ENCODE measurements around the gene ST7. TPM values are rescaled to one million over a fixed set of nuclear protein-coding genes. Genes with fewer than 3 reads are reported as not detected.

ST7 gene
- polyA plus RNA-seq, 1 donor from 2014 or later: 76.8 TPM

DNA sequence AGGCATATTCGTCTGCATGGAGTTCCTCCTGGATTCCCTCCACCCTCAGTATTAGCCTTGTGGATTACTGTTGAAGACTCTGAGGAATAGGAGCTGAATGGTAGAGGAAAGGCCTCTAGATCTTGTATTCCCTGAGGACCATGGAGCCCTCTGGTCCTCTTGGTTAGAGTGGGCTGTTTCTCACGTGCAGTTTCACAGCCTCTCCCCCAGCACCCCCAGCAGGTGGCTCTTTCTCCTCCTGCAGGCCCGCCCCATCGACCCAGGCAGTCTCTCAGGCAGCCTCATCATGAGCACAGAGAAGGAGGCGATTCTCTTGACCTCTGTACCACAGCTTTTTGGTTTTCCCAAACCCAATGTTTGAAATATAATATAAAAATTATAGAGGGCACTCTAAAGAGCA is 267.5 kb downstream of the ST7 start:
- no peak overlapping the region for H3K9ac ChIP-seq (ENCODE audit: low read length)
- no peaks in the 10 kb centered on the region for H4K20me1 ChIP-seq (ENCODE audit: insufficient read depth)
- TF ChIP-seq POLR2AphosphoS5 (IDR thresholded peaks at IDR 0.05) (no peak), SMC3 (conservative IDR thresholded peaks at IDR 0.05; ENCODE audit: poor library complexity) (no peak), RAD21 (conservative IDR thresholded peaks at IDR 0.05) (no peak), TAF1 (IDR thresholded peaks at IDR 0.05; ENCODE audit: low read depth) (no peak), EP300 (conservative IDR thresholded peaks at IDR 0.05; ENCODE audit: poor library complexity, severe bottlenecking) (no peak), EZH2 (IDR thresholded peaks at IDR 0.05; ENCODE audit: borderline replicate concordance, insufficient read depth, low read length, poor library complexity, severe bottlenecking) (no peak), MXI1 (conservative IDR thresholded peaks at IDR 0.05; ENCODE audit: poor library complexity, severe bottlenecking) (no peak)
- TF ChIP-seq, protein P1, sequence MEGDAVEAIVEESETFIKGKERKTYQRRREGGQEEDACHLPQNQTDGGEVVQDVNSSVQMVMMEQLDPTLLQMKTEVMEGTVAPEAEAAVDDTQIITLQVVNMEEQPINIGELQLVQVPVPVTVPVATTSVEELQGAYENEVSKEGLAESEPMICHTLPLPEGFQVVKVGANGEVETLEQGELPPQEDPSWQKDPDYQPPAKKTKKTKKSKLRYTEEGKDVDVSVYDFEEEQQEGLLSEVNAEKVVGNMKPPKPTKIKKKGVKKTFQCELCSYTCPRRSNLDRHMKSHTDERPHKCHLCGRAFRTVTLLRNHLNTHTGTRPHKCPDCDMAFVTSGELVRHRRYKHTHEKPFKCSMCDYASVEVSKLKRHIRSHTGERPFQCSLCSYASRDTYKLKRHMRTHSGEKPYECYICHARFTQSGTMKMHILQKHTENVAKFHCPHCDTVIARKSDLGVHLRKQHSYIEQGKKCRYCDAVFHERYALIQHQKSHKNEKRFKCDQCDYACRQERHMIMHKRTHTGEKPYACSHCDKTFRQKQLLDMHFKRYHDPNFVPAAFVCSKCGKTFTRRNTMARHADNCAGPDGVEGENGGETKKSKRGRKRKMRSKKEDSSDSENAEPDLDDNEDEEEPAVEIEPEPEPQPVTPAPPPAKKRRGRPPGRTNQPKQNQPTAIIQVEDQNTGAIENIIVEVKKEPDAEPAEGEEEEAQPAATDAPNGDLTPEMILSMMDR (IDR thresholded peaks at IDR 0.05; ENCODE audit: poor library complexity, severe bottlenecking): no peak
- TF ChIP-seq, protein P2, sequence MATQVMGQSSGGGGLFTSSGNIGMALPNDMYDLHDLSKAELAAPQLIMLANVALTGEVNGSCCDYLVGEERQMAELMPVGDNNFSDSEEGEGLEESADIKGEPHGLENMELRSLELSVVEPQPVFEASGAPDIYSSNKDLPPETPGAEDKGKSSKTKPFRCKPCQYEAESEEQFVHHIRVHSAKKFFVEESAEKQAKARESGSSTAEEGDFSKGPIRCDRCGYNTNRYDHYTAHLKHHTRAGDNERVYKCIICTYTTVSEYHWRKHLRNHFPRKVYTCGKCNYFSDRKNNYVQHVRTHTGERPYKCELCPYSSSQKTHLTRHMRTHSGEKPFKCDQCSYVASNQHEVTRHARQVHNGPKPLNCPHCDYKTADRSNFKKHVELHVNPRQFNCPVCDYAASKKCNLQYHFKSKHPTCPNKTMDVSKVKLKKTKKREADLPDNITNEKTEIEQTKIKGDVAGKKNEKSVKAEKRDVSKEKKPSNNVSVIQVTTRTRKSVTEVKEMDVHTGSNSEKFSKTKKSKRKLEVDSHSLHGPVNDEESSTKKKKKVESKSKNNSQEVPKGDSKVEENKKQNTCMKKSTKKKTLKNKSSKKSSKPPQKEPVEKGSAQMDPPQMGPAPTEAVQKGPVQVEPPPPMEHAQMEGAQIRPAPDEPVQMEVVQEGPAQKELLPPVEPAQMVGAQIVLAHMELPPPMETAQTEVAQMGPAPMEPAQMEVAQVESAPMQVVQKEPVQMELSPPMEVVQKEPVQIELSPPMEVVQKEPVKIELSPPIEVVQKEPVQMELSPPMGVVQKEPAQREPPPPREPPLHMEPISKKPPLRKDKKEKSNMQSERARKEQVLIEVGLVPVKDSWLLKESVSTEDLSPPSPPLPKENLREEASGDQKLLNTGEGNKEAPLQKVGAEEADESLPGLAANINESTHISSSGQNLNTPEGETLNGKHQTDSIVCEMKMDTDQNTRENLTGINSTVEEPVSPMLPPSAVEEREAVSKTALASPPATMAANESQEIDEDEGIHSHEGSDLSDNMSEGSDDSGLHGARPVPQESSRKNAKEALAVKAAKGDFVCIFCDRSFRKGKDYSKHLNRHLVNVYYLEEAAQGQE (IDR thresholded peaks at IDR 0.05; ENCODE audit: borderline replicate concordance): no peak
- H3F3A ChIP-seq (ENCODE audit: insufficient read depth, low read length, poor library complexity, severe bottlenecking): no peaks in the 10 kb centered on the region
- no peaks in the 10 kb centered on the region for H3K27me3 ChIP-seq (ENCODE audit: insufficient read depth, low read depth, low read length)
- H3K4me2 ChIP-seq (ENCODE audit: low read length): no peak overlapping the region
- peaks cover 25% of the 10 kb centered on the region for H3K36me3 ChIP-seq (ENCODE audit: insufficient read depth, low read length)
- H2AFZ ChIP-seq (ENCODE audit: low read depth, low read length): no peak overlapping the region
- H3K79me2 ChIP-seq (replicated peaks; ENCODE audit: insufficient read depth, low read length): no peaks in the 10 kb centered on the region
- no peaks in the 10 kb centered on the region for H3K9me2 ChIP-seq (ENCODE audit: insufficient read depth, low read length)
- H3K4me3 ChIP-seq (ENCODE audit: low read length): no peak overlapping the region
- no peaks in the 10 kb centered on the region for H3K9me3 ChIP-seq (ENCODE audit: low read length)
- no peak overlapping the region for H3K27ac ChIP-seq (ENCODE audit: low read length)

DNA sequence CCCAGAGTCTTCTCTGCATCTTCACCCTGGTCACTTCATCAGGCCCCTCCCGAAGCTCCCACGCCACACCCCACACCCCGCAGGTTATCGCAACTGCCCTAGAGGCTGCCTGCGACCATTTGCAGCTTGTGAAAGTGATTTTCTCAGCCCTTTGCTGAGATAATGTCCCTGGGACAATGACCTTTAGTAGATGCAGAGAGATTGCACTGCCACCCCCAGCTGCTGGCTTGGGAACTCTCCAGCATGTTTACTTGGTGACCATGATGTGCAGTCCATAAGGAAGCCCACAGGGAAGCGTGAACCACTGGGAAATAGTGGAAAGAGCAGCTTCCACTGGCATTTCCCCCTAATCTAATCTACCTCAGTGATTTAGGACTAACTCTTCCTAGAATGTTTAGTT is 272.2 kb downstream of the ST7 start:
- Histone ChIP-seq H3K4me3 (ENCODE audit: low read length) (no peak overlapping the region), H3K27me3 (ENCODE audit: insufficient read depth, low read depth, low read length) (no peaks in the 10 kb centered on the region), H3K9me3 (ENCODE audit: low read length) (no peaks in the 10 kb centered on the region), H3K27ac (ENCODE audit: low read length) (no peak overlapping the region), H3F3A (ENCODE audit: insufficient read depth, low read length, poor library complexity, severe bottlenecking) (no peaks in the 10 kb centered on the region), H2AFZ (ENCODE audit: low read depth, low read length) (no peak overlapping the region), H3K79me2 (replicated peaks; ENCODE audit: insufficient read depth, low read length) (no peaks in the 10 kb centered on the region), H3K9me2 (ENCODE audit: insufficient read depth, low read length) (no peaks in the 10 kb centered on the region), H3K36me3 (ENCODE audit: insufficient read depth, low read length) (peaks cover 29% of the 10 kb centered on the region), H4K20me1 (ENCODE audit: insufficient read depth) (no peaks in the 10 kb centered on the region), H3K9ac (ENCODE audit: low read length) (no peak overlapping the region), H3K4me2 (ENCODE audit: low read length) (no peak overlapping the region)
- TF ChIP-seq EZH2 (IDR thresholded peaks at IDR 0.05; ENCODE audit: borderline replicate concordance, insufficient read depth, low read length, poor library complexity, severe bottlenecking) (no peak), MXI1 (conservative IDR thresholded peaks at IDR 0.05; ENCODE audit: poor library complexity, severe bottlenecking) (no peak), RAD21 (conservative IDR thresholded peaks at IDR 0.05) (no peak), SMC3 (conservative IDR thresholded peaks at IDR 0.05; ENCODE audit: poor library complexity) (no peak), POLR2AphosphoS5 (IDR thresholded peaks at IDR 0.05) (no peak), TAF1 (IDR thresholded peaks at IDR 0.05; ENCODE audit: low read depth) (no peak), EP300 (conservative IDR thresholded peaks at IDR 0.05; ENCODE audit: poor library complexity, severe bottlenecking) (no peak)
- TF ChIP-seq, protein P2 (IDR thresholded peaks at IDR 0.05; ENCODE audit: borderline replicate concordance): no peak
- TF ChIP-seq, protein P1 (IDR thresholded peaks at IDR 0.05; ENCODE audit: poor library complexity, severe bottlenecking): no peak
